Ectodermal cell (in vitro differentiated cells): ENCODE measurements around the gene CEP131.

ENCODE experiments used
- H3K27ac ChIP-seq: 2 replicates; pipeline ENCODE4 v1.7.0; 2013; ENCODE audit warnings: mild to moderate bottlenecking, low read depth, low read length; ENCODE audit not compliant: insufficient read depth, poor library complexity, severe bottlenecking
- H3K27me3 ChIP-seq: 2 replicates; pipeline ENCODE4 v1.7.0; 2013; ENCODE audit warnings: mild to moderate bottlenecking, low read length; ENCODE audit not compliant: insufficient read depth, control insufficient read depth, poor library complexity, severe bottlenecking
- H3K36me3 ChIP-seq: one replicate; pipeline ENCODE4 v1.7.0; 2013; ENCODE audit warnings: low read length; ENCODE audit not compliant: control insufficient read depth, insufficient read depth
- H3K4me1 ChIP-seq: one replicate; pipeline ENCODE4 v1.7.0; 2013; ENCODE audit warnings: low read length; ENCODE audit not compliant: control insufficient read depth, insufficient read depth
- H3K4me3 ChIP-seq: 2 replicates; pipeline ENCODE4 v1.7.0; 2013; ENCODE audit warnings: low read depth, low read length, control low read depth; ENCODE audit not compliant: insufficient read depth
- H3K9me3 ChIP-seq: 2 replicates; pipeline ENCODE4 v1.7.0; 2013; ENCODE audit warnings: mild to moderate bottlenecking, low read length, moderate library complexity; ENCODE audit not compliant: control insufficient read depth
- WGBS, 2 experiments: methylation state at CpG; one replicate each; pipeline ENCODE4 v1.1.7; 2013; ENCODE audit warnings: missing lambda C conversion rate in 2 of 2; 5-methylcytosine and 5-hydroxymethylcytosine counted together

Gene CEP131

GRCh38 chr17:81194225-81194760 is 28.5 kb downstream of the CEP131 start:
- no peaks in the 10 kb centered on the region for H3K9me3 ChIP-seq
- no peak overlapping the region for H3K27ac ChIP-seq
- 95 to 97% methylated on average over 21 of the region's 21 CpGs for WGBS, 2 experiments
- H3K4me1 ChIP-seq: no peaks in the 10 kb centered on the region
- H3K36me3 ChIP-seq: peaks cover 20% of the 10 kb centered on the region
- H3K4me3 ChIP-seq: no peak overlapping the region
- H3K27me3 ChIP-seq: no peaks in the 10 kb centered on the region

- no peaks in the 10 kb centered on the region for H3K9me3 ChIP-seq
- no peak overlapping the region for H3K4me3 ChIP-seq
- 94 to 96% methylated on average over 38 of the region's 38 CpGs for WGBS, 2 experiments
- H3K4me1 ChIP-seq: no peaks in the 10 kb centered on the region
- H3K27ac ChIP-seq: no peak overlapping the region
- no peaks in the 10 kb centered on the region for H3K27me3 ChIP-seq
- peaks cover 16% of the 10 kb centered on the region for H3K36me3 ChIP-seq
These were observed 29.1 kb downstream of the CEP131 start for GRCh38 chr17:81193470-81194224.

- Histone ChIP-seq H3K27me3 (no peaks in the 10 kb centered on the region), H3K27ac (no peak overlapping the region), H3K4me1 (no peaks in the 10 kb centered on the region), H3K36me3 (peaks cover 11% of the 10 kb centered on the region), H3K9me3 (no peaks in the 10 kb centered on the region), H3K4me3 (no peak overlapping the region)
- 94% methylated on average over 17 of the region's 17 CpGs for WGBS, 2 experiments
These were observed 29.7 kb downstream of the CEP131 start for GRCh38 chr17:81193051-81193410.

- no peaks in the 10 kb centered on the region for H3K9me3 ChIP-seq
- H3K4me1 ChIP-seq: no peaks in the 10 kb centered on the region
- peaks cover 8% of the 10 kb centered on the region for H3K36me3 ChIP-seq
- no peaks in the 10 kb centered on the region for H3K27me3 ChIP-seq
- 86 to 88% methylated on average over 34 of the region's 34 CpGs for WGBS, 2 experiments
- H3K4me3 ChIP-seq: no peak overlapping the region
- H3K27ac ChIP-seq: no peak overlapping the region
These were observed 30.2 kb downstream of the CEP131 start for GRCh38 chr17:81192386-81193050.

- H3K27ac ChIP-seq: no peak overlapping the region
- 96 to 98% methylated on average over 14 of the region's 14 CpGs for WGBS, 2 experiments
These were observed 31.1 kb downstream of the CEP131 start for GRCh38 chr17:81191646-81192045.

GRCh38 chr17:81191116-81191515 is 31.6 kb downstream of the CEP131 start:
- no peaks in the 10 kb centered on the region for H3K4me1 ChIP-seq
- WGBS, 2 experiments: 89 to 91% methylated on average over 20 of the region's 20 CpGs
- H3K4me3 ChIP-seq: no peak overlapping the region
- H3K27me3 ChIP-seq: no peaks in the 10 kb centered on the region
- H3K36me3 ChIP-seq: peaks cover 3% of the 10 kb centered on the region
- no peak overlapping the region for H3K27ac ChIP-seq
- no peaks in the 10 kb centered on the region for H3K9me3 ChIP-seq

More at GRCh38 chr17:81191646-81192045, 31.1 kb downstream of the CEP131 start:
- Histone ChIP-seq H3K9me3 (no peaks in the 10 kb centered on the region), H3K27me3 (no peaks in the 10 kb centered on the region), H3K4me3 (no peak overlapping the region), H3K36me3 (peaks cover 6% of the 10 kb centered on the region), H3K4me1 (no peaks in the 10 kb centered on the region)

GRCh38 chr17:81190591-81190990 is 32.2 kb downstream of the CEP131 start:
- H3K27me3 ChIP-seq: no peaks in the 10 kb centered on the region
- H3K27ac ChIP-seq: no peak overlapping the region
- 96 to 97% methylated on average over 28 of the region's 28 CpGs for WGBS, 2 experiments
- peaks cover 3% of the 10 kb centered on the region for H3K36me3 ChIP-seq
- no peaks in the 10 kb centered on the region for H3K9me3 ChIP-seq
- H3K4me3 ChIP-seq: no peak overlapping the region
- H3K4me1 ChIP-seq: no peaks in the 10 kb centered on the region

- WGBS, 2 experiments: 93% methylated on average over 27 of the region's 27 CpGs
- Histone ChIP-seq H3K4me3 (no peak overlapping the region), H3K27me3 (no peaks in the 10 kb centered on the region), H3K36me3 (peaks cover 3% of the 10 kb centered on the region), H3K27ac (no peak overlapping the region), H3K9me3 (no peaks in the 10 kb centered on the region), H3K4me1 (peaks cover 6% of the 10 kb centered on the region)
These were observed 32.9 kb downstream of the CEP131 start for GRCh38 chr17:81189670-81190530.

- Histone ChIP-seq H3K27ac (no peak overlapping the region), H3K4me1 (peaks cover 10% of the 10 kb centered on the region), H3K27me3 (no peaks in the 10 kb centered on the region), H3K36me3 (peaks cover 3% of the 10 kb centered on the region), H3K9me3 (no peaks in the 10 kb centered on the region), H3K4me3 (no peak overlapping the region)
- 94 to 96% methylated on average over 7 of the region's 7 CpGs for WGBS, 2 experiments
These were observed 33.7 kb downstream of the CEP131 start for GRCh38 chr17:81189016-81189415.

- Histone ChIP-seq H3K27me3 (no peaks in the 10 kb centered on the region), H3K4me1 (peaks cover 10% of the 10 kb centered on the region), H3K36me3 (peaks cover 3% of the 10 kb centered on the region), H3K27ac (no peak overlapping the region), H3K9me3 (no peaks in the 10 kb centered on the region), H3K4me3 (no peak overlapping the region)
- 97% methylated on average over 12 of the region's 12 CpGs for WGBS, 2 experiments
These were observed 34.3 kb downstream of the CEP131 start for GRCh38 chr17:81188491-81188840.
